ENCODE results near the gene CLDN16.

DNA sequence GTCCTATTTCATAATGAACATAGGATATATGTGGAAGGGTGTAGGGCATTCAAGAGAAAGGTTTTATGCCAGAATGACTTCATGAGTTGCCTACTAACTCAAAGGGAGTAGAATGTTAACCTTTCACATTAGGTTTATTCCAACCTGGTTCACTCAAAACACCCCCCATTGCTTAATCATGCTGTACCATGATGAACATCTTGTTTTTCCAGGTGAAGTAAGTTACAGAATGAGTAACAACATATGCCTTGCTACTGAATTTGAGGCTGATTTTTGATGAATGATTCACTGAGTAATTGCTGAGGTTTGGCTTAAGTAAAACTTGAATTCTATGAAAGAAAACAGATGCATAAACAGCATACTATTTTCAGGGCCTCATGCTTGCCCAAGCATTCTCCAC, 5.9 kb upstream of the CLDN16 start:
- TF ChIP-seq SP1 (CRISPR knock-in tag; IDR thresholded peaks at IDR 0.05): no peak
- TF ChIP-seq NFATC3 (IDR thresholded peaks at IDR 0.05): no peak
- TF ChIP-seq FOXA1 (IDR thresholded peaks at IDR 0.05; ENCODE audit: borderline replicate concordance): no peak
- TF ChIP-seq, protein P1, sequence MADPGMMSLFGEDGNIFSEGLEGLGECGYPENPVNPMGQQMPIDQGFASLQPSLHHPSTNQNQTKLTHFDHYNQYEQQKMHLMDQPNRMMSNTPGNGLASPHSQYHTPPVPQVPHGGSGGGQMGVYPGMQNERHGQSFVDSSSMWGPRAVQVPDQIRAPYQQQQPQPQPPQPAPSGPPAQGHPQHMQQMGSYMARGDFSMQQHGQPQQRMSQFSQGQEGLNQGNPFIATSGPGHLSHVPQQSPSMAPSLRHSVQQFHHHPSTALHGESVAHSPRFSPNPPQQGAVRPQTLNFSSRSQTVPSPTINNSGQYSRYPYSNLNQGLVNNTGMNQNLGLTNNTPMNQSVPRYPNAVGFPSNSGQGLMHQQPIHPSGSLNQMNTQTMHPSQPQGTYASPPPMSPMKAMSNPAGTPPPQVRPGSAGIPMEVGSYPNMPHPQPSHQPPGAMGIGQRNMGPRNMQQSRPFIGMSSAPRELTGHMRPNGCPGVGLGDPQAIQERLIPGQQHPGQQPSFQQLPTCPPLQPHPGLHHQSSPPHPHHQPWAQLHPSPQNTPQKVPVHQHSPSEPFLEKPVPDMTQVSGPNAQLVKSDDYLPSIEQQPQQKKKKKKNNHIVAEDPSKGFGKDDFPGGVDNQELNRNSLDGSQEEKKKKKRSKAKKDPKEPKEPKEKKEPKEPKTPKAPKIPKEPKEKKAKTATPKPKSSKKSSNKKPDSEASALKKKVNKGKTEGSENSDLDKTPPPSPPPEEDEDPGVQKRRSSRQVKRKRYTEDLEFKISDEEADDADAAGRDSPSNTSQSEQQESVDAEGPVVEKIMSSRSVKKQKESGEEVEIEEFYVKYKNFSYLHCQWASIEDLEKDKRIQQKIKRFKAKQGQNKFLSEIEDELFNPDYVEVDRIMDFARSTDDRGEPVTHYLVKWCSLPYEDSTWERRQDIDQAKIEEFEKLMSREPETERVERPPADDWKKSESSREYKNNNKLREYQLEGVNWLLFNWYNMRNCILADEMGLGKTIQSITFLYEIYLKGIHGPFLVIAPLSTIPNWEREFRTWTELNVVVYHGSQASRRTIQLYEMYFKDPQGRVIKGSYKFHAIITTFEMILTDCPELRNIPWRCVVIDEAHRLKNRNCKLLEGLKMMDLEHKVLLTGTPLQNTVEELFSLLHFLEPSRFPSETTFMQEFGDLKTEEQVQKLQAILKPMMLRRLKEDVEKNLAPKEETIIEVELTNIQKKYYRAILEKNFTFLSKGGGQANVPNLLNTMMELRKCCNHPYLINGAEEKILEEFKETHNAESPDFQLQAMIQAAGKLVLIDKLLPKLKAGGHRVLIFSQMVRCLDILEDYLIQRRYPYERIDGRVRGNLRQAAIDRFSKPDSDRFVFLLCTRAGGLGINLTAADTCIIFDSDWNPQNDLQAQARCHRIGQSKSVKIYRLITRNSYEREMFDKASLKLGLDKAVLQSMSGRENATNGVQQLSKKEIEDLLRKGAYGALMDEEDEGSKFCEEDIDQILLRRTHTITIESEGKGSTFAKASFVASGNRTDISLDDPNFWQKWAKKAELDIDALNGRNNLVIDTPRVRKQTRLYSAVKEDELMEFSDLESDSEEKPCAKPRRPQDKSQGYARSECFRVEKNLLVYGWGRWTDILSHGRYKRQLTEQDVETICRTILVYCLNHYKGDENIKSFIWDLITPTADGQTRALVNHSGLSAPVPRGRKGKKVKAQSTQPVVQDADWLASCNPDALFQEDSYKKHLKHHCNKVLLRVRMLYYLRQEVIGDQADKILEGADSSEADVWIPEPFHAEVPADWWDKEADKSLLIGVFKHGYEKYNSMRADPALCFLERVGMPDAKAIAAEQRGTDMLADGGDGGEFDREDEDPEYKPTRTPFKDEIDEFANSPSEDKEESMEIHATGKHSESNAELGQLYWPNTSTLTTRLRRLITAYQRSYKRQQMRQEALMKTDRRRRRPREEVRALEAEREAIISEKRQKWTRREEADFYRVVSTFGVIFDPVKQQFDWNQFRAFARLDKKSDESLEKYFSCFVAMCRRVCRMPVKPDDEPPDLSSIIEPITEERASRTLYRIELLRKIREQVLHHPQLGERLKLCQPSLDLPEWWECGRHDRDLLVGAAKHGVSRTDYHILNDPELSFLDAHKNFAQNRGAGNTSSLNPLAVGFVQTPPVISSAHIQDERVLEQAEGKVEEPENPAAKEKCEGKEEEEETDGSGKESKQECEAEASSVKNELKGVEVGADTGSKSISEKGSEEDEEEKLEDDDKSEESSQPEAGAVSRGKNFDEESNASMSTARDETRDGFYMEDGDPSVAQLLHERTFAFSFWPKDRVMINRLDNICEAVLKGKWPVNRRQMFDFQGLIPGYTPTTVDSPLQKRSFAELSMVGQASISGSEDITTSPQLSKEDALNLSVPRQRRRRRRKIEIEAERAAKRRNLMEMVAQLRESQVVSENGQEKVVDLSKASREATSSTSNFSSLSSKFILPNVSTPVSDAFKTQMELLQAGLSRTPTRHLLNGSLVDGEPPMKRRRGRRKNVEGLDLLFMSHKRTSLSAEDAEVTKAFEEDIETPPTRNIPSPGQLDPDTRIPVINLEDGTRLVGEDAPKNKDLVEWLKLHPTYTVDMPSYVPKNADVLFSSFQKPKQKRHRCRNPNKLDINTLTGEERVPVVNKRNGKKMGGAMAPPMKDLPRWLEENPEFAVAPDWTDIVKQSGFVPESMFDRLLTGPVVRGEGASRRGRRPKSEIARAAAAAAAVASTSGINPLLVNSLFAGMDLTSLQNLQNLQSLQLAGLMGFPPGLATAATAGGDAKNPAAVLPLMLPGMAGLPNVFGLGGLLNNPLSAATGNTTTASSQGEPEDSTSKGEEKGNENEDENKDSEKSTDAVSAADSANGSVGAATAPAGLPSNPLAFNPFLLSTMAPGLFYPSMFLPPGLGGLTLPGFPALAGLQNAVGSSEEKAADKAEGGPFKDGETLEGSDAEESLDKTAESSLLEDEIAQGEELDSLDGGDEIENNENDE (IDR thresholded peaks at IDR 0.05; ENCODE audit: low read depth, low read length): no peak
- TF ChIP-seq IRF1 (CRISPR knock-in tag; IDR thresholded peaks at IDR 0.05; ENCODE audit: borderline replicate concordance): no peak
- no peak for TF ChIP-seq CTCF (IDR thresholded peaks at IDR 0.05 in 2 of 3, conservative IDR thresholded peaks at IDR 0.05 in 1 of 3; ENCODE audit: insufficient read depth in 2 of 3, low read depth in 1 of 3, low read length in 3 of 3)
- TF ChIP-seq ZBTB17 (CRISPR knock-in tag; IDR thresholded peaks at IDR 0.05): no peak
- no peak for TF ChIP-seq CHD1 (IDR thresholded peaks at IDR 0.05; ENCODE audit: low read length)
- no peak for TF ChIP-seq ETV6 (IDR thresholded peaks at IDR 0.05; ENCODE audit: borderline replicate concordance in 1 of 2, low read depth in 2 of 2, low read length in 1 of 2)
- no peak for TF ChIP-seq ETV6 (CRISPR knock-in tag; IDR thresholded peaks at IDR 0.05; ENCODE audit: borderline replicate concordance)
- TF ChIP-seq, protein P2, sequence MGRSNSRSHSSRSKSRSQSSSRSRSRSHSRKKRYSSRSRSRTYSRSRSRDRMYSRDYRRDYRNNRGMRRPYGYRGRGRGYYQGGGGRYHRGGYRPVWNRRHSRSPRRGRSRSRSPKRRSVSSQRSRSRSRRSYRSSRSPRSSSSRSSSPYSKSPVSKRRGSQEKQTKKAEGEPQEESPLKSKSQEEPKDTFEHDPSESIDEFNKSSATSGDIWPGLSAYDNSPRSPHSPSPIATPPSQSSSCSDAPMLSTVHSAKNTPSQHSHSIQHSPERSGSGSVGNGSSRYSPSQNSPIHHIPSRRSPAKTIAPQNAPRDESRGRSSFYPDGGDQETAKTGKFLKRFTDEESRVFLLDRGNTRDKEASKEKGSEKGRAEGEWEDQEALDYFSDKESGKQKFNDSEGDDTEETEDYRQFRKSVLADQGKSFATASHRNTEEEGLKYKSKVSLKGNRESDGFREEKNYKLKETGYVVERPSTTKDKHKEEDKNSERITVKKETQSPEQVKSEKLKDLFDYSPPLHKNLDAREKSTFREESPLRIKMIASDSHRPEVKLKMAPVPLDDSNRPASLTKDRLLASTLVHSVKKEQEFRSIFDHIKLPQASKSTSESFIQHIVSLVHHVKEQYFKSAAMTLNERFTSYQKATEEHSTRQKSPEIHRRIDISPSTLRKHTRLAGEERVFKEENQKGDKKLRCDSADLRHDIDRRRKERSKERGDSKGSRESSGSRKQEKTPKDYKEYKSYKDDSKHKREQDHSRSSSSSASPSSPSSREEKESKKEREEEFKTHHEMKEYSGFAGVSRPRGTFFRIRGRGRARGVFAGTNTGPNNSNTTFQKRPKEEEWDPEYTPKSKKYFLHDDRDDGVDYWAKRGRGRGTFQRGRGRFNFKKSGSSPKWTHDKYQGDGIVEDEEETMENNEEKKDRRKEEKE (IDR thresholded peaks at IDR 0.05; ENCODE audit: borderline replicate concordance in 1 of 2, control insufficient read depth in 1 of 2, low read depth in 2 of 2, low read length in 1 of 2): no peak
